GM19467 (cell line): ENCODE results near the gene CRIP2.

Experiments
- ATAC-seq: cut with Tn5 transposase; IDR thresholded peaks from one replicate; pipeline ENCODE4 v1.9.1; 2021; ENCODE audit warnings: mild to moderate bottlenecking, moderate library complexity; ENCODE audit not compliant: unreplicated experiment

Gene CRIP2

DNA sequence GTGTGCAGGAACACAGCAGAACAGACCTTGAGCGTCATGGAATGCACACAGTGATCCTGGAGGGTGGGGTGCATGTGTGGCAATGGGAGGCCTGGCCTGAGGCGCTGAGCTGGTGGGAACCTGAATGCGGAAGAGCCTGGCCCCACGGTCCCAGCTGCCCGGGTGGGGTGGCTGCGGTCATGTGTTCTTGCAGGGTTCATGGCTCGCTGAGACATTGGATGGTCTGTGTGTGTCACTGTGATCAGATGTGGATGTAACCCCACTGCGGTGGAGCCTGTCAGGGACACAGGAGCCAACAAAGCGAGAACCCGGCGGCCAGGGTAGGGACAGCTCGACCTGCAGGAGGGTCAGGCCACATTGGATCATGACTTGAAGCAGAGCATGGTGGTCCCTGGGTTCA lies 31.8 kb upstream of the CRIP2 start:
- no peak for ATAC-seq

- no peak for ATAC-seq
These were observed 29.8 kb upstream of the CRIP2 start for GRCh38 chr14:105444859-105445258.

- ATAC-seq, result no peak
These were observed 29.3 kb upstream of the CRIP2 start for GRCh38 chr14:105445290-105445689.

DNA sequence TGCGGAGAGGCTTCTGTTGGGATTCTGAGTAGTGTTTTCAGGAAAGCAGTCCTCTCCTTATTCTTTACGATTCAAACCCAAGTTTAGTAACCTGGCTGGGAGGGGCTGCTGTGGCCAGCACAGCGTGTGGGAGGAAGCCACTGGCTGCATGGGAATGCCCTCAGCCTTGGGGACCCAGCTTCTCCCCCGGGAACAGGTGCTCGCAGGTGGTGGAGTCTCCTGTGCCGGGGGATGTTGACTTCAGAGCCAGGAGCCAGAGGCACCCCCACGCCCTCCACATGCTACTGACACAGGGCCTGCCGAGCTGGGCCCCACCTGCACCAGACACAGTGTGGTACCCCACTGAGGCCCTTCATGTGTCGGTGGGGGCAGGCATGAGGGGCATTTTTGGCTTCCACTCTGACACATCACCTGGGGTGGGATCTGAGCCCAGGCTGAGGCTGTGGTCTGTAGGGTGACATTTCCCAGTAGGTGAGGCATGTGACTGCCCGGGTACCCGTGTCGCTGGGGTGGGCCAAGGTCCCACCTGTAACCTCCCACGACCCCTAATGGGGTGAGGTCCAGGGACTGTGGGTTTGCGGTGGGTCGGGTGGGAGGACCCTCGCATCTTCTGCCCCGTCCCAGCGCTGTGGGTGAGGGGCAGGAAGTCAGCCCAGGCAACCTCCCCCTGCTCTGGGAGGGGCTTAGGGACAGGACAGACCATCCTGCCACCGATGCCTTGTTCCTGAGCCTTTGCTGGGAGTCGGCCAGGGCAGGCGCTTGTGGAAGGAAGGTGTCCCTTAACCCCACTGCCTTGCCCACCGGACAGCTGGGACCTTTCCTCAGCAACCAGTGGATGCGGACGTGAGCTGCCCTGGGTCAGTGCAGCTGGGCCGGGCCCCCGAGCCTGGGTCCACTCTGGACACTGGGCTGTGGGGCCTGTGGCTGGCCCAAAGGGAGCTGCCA lies 28.4 kb upstream of the CRIP2 start:
- ATAC-seq, result no peak

GRCh38 chr14:105446971-105447370 lies 27.6 kb upstream of the CRIP2 start:
- no peak for ATAC-seq

DNA sequence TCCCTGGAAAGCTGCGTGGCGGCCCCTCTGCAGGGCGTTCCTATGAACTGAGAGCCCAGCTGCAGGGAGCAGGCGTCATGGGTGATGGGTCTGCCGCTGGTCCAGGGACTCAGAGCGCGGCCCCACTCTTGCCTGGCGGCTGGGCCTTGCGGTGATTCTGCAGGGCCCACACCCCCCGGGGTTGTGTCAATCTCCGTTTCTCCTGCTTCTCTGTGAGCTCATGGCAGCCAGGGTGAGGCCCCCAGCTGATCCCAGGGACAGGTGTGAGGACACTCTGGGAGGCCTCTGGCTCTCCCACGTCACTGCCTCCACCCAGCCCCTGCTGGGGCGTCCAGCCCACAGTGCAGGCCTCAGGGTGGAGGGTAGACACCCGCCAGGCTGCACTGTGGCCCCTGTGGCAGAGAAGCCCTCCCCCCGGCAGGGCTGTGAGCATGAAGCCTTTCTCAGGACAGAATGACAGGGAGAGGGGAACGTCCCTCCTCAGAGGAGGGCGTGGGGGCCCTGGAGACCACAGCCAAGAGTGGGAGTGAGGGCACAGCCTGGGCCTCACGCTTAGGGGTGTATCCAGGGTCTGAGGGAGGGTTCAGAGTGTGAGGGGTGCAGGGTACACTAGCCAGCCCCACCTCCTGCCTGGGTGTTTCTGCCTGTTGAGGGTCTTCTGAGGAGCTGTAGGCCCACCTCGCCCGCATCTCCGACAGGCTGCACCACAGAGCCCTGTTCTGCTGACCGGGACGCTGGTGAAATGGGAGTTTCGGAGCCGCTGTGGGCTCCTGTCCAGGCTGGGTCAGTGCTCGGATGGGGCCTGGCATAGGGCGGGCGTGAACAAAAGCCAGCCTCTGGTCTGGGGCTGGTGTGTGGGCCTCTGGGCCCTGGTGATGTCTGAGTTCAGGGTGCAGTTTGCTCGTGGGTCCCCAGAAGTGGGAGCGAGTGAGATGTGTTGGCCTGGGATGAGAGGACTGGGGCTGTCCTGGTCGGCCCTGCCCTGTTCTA lies 26.7 kb upstream of the CRIP2 start:
- ATAC-seq, result no peak

GRCh38 chr14:105448706-105449111 lies 25.9 kb upstream of the CRIP2 start:
- no peak for ATAC-seq

GRCh38 chr14:105449276-105450122 lies 25.1 kb upstream of the CRIP2 start:
- no peak for ATAC-seq

- no peak for ATAC-seq
These were observed 24.5 kb upstream of the CRIP2 start for GRCh38 chr14:105450123-105450505.

- ATAC-seq, result no peak
These were observed 23.5 kb upstream of the CRIP2 start for GRCh38 chr14:105450864-105451720.

- no peak for ATAC-seq
These were observed 21.7 kb upstream of the CRIP2 start for GRCh38 chr14:105452963-105453362.

DNA sequence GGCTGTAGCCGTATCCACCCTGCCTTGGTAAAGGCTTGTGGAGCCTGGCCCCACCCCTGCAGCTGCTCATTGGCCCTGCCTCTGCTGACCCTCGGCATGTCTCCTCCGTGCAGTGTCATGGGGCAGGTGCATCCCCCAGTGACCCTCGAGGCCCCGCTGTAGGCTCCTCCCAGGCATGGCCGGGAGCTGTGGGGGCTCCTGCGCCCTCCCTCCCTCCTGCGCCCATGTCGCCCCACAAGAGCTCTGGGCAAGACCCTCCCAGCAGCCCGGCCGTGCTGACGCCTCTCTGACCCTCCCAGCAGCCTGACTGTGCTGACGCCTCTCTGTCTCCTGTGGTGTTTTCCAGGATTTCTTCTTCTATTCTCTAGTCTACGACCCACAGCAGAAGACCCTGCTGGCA lies 20.8 kb upstream of the CRIP2 start:
- no peak for ATAC-seq

GRCh38 chr14:105455086-105455640 lies 19.5 kb upstream of the CRIP2 start:
- ATAC-seq, result no peak

DNA sequence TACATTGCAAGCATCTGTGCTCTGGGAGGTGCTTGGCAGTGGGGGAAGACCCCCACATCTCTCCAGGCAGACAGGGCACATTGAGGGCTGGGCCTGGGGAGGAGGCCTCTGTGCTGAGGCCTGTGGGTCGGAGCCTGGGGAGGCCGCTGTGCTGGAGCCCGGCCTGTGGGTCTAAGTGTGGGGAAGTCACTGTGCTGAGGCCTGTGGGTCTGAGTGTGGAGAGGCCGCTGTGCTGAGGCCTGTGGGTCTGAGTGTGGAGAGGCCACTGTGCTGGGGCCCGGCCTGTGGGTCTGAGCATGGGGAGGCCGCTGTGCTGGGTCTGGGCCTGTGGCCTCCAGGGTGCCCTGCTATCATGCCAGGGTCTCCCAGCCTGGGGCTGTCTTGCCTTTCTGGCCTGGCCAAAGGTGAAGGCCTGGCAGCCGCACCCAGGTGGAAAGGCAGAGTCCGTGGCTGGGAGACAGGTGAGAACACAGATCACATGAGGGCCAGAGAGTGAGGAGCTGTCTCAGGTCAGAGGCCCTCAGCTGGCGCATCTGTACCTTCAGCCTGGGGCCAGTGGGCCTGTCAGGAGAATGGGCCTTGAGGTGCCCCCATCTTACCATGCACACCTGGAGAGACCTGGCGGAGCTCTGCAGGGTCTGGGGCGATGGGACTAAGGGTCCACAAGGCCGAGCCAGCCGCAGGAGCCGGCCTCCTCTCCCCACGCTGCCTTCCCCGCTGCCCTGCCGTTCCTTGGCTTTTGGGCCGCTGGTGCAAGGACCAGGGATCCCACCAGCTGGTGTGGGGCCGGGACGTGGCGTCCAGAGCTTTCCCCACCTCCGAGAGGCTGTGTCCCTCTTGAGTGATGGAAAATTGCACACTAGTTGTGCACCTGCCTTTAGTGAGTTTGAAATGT lies 18.6 kb upstream of the CRIP2 start:
- no peak for ATAC-seq

DNA sequence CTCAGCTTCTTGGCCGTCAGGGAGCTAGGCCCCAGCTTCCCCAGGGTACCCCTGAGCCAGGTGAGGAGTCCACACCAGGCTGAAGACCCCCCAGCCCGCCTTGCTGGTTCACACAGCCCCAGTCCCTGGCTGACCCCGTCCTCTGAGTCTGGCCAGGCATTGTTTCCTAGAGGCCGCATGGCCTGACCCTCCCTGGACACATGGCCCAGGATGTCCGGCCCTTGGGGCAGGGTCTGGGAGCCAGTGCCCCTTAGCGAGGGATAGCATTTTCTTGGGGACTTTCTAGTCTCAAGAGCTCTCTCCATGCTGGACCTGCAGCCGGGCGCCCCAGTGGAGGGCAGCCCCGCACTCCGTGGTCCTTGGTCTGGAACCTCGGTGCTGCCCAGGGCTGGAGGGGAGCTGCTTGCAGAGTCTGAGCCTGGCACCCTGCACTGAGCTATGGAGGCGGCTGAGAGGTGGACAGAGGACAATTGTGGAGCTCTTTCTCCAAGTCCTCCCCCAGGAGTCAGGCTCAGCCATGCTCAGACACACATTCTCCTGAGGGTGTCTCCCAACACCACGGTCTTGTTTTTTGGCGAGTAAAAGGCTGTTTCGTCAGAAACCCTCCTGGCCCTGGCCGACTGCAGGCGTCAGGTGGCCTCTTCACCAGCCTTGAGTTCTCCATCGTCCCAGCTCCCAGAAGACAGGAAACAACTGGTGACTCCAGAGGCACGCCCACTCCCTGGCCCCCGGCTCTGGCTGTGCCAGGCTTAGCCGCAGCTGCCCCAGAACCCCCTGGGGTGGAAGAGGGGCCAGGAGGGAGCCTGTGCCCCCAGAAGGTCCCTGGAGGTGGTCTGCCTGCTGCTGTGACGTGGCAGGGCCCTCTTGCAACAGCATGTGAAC lies 17.6 kb upstream of the CRIP2 start:
- ATAC-seq, result no peak

DNA sequence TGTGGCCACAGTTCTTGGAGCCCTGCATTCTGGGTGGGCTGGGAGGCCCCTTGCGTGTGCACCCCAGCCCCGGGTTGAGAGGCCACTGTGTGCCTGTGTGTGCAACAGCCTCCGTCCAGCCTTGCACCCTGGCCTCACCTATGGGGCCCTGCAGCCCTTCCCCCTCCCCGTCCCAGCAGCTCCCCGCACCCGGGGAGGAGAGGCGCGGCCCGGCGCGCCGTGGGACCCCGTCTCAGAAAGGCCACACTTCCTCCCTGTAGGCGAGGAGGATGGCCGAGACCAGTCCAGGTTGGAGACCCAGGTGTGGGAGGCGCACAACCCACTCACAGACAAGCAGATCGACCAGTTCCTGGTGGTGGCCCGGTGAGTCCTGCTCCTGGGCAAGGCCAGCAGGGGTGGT lies 16.6 kb upstream of the CRIP2 start:
- ATAC-seq, result no peak

- no peak for ATAC-seq
These were observed 16.1 kb upstream of the CRIP2 start for GRCh38 chr14:105458571-105458970.
